K562 (cell line): ENCODE results near the gene APOC1. TPM values are rescaled to one million over a fixed set of nuclear protein-coding genes. Genes with fewer than 3 reads are reported as not detected.

ENCODE experiments used
- CEBPB ChIP-seq: fragments of 450-650 bp; IDR thresholded peaks from 2 replicates; pipeline ENCODE4 v1.6.1; 2016; ENCODE audit warnings: missing genetic modification characterization, missing compliant biosample characterization
- ERF ChIP-seq: fragments of 450-650 bp; formaldehyde crosslinking; IDR thresholded peaks from 2 replicates; pipeline ENCODE4 v1.4.0; 2020; ENCODE audit warnings: mild to moderate bottlenecking, mixed read lengths
- PRPF4 ChIP-seq: fragments of 200-400 bp; formaldehyde crosslinking; IDR thresholded peaks from one replicate; pipeline ENCODE4 v1.6.1; 2017; ENCODE audit warnings: low read length, low read depth, mild to moderate bottlenecking; ENCODE audit not compliant: insufficient read depth, poor library complexity, severe bottlenecking
- SMARCA4 ChIP-seq: fragments of 450-650 bp; IDR thresholded peaks from 2 replicates; pipeline ENCODE4 v1.6.1; 2016
- SMARCC2 ChIP-seq: fragments of 450-650 bp; IDR thresholded peaks from 2 replicates; pipeline ENCODE4 v1.6.1; 2017; ENCODE audit warnings: antibody characterized with exemption, moderate library complexity, mild to moderate bottlenecking, low read depth
- ZNF75A ChIP-seq: fragments of 450-650 bp; formaldehyde crosslinking; IDR thresholded peaks from 2 replicates; pipeline ENCODE4 v1.4.0; 2020; ENCODE audit warnings: mild to moderate bottlenecking
- ZZZ3 ChIP-seq: fragments of 450-650 bp; IDR thresholded peaks from 2 replicates; pipeline ENCODE4 v1.6.1; 2016; ENCODE audit warnings: antibody characterized with exemption, mild to moderate bottlenecking, moderate library complexity
- polyA plus RNA-seq, 8 experiments: library from polyadenylated mRNA; depleted of rRNA in 4 of 8; stranded (reverse) in 5 of 8; unstranded in 3 of 8; fragments of >200 nt; fragmentation: Nextera tagmentation in 2 of 8; fragmentation: Illumina TruSeq in 1 of 8; extraction: Ambion mirVana in 2 of 8; extraction: Trizol in 1 of 8; gene quantifications; 2 replicates each; pipeline versions ENCODE4 v1.2.1 to v1.2.3, GENCODE V29; 2011 to 2014; ENCODE audit warnings: inconsistent platforms in 1 of 8, missing spikeins in 1 of 8
- total RNA-seq, 7 experiments: library from RNA; depleted of rRNA in 6 of 7; stranded (reverse); fragments of >200 nt in 6 of 7; fragmentation: Illumina TruSeq in 2 of 7; extraction: Trizol in 2 of 7; gene quantifications; 2 replicates each; pipeline versions ENCODE4 v1.2.1 to v1.2.3, GENCODE V29; 2011 to 2021; ENCODE audit warnings: low replicate concordance in 1 of 7
- TF ChIP-seq, protein P1 (sequence below): sonication (generic); formaldehyde crosslinking; IDR thresholded peaks from 2 replicates; pipeline ENCODE4 v1.8.0; 2023; ENCODE audit warnings: mild to moderate bottlenecking, missing genetic modification reagents
- TF ChIP-seq, protein P2 (sequence below): sonication (generic); formaldehyde crosslinking; IDR thresholded peaks from 2 replicates; pipeline ENCODE4 v1.8.0; 2022; ENCODE audit warnings: mild to moderate bottlenecking, low read depth, missing genetic modification reagents
- TF ChIP-seq, protein P3 (sequence below): fragments of 450-650 bp; IDR thresholded peaks from 2 replicates; pipeline ENCODE4 v1.6.1; 2018; ENCODE audit not compliant: partially characterized antibody

Gene APOC1
- total and polyA plus RNA-seq, 9 of the 15 experiments (the other 6 are each of a cell fraction or from before 2014, with no cell fraction given): 115 to 408 (median 220) TPM

DNA sequence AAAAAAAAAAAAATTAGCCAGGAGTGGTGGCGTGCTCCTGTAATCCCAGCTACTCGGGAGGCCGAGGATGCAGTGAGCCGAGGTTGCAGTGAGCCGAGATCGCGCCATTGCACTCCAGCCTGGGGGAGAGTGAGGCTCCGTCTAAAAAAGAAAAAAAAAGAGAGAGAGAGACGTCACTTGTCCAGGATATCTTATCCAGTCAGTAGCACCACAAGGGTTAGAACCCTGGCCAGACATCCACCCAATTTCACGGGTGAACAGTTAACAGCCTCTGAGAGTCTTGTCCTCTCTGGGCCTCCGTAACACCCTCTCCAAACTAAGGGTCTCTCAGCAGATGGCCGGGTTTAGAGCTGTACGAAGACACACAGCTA, 39.9 kb downstream of the APOC1 start (continued):
- TF ChIP-seq, protein P1, sequence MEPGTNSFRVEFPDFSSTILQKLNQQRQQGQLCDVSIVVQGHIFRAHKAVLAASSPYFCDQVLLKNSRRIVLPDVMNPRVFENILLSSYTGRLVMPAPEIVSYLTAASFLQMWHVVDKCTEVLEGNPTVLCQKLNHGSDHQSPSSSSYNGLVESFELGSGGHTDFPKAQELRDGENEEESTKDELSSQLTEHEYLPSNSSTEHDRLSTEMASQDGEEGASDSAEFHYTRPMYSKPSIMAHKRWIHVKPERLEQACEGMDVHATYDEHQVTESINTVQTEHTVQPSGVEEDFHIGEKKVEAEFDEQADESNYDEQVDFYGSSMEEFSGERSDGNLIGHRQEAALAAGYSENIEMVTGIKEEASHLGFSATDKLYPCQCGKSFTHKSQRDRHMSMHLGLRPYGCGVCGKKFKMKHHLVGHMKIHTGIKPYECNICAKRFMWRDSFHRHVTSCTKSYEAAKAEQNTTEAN (CRISPR knock-in tag): 0 out of 2 replicates have a peak, but pooled peaks have one; percentile 2
- TF ChIP-seq ZZZ3 (no peak), SMARCA4 (no peak), ZNF75A (CRISPR knock-in tag) (no peak), PRPF4 (no peak), SMARCC2 (no peak), CEBPB (tag) (no peak), ERF (CRISPR knock-in tag) (0 out of 2 replicates have a peak, but pooled peaks have one; percentile 25)
- TF ChIP-seq, protein P2, sequence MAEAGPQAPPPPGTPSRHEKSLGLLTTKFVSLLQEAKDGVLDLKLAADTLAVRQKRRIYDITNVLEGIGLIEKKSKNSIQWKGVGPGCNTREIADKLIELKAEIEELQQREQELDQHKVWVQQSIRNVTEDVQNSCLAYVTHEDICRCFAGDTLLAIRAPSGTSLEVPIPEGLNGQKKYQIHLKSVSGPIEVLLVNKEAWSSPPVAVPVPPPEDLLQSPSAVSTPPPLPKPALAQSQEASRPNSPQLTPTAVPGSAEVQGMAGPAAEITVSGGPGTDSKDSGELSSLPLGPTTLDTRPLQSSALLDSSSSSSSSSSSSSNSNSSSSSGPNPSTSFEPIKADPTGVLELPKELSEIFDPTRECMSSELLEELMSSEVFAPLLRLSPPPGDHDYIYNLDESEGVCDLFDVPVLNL (CRISPR knock-in tag): no peak
- TF ChIP-seq, protein P3, sequence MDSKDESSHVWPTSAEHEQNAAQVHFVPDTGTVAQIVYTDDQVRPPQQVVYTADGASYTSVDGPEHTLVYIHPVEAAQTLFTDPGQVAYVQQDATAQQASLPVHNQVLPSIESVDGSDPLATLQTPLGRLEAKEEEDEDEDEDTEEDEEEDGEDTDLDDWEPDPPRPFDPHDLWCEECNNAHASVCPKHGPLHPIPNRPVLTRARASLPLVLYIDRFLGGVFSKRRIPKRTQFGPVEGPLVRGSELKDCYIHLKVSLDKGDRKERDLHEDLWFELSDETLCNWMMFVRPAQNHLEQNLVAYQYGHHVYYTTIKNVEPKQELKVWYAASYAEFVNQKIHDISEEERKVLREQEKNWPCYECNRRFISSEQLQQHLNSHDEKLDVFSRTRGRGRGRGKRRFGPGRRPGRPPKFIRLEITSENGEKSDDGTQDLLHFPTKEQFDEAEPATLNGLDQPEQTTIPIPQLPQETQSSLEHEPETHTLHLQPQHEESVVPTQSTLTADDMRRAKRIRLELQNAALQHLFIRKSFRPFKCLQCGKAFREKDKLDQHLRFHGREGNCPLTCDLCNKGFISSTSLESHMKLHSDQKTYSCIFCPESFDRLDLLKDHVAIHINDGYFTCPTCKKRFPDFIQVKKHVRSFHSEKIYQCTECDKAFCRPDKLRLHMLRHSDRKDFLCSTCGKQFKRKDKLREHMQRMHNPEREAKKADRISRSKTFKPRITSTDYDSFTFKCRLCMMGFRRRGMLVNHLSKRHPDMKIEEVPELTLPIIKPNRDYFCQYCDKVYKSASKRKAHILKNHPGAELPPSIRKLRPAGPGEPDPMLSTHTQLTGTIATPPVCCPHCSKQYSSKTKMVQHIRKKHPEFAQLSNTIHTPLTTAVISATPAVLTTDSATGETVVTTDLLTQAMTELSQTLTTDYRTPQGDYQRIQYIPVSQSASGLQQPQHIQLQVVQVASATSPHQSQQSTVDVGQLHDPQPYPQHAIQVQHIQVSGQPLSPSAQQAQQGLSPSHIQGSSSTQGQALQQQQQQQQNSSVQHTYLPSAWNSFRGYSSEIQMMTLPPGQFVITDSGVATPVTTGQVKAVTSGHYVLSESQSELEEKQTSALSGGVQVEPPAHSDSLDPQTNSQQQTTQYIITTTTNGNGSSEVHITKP: peak; percentile 89
